ENCODE results near the gene C11orf52. TPM values are rescaled to one million over a fixed set of nuclear protein-coding genes. Genes with fewer than 3 reads are reported as not detected.
A peak's percentile ranks its signal among the peaks of the same experiment; 100 is the strongest.

The C11orf52 gene
- total and polyA plus RNA-seq, 2 donors (not counting 1 experiment from before 2014, with no cell fraction given) = not detected

DNA sequence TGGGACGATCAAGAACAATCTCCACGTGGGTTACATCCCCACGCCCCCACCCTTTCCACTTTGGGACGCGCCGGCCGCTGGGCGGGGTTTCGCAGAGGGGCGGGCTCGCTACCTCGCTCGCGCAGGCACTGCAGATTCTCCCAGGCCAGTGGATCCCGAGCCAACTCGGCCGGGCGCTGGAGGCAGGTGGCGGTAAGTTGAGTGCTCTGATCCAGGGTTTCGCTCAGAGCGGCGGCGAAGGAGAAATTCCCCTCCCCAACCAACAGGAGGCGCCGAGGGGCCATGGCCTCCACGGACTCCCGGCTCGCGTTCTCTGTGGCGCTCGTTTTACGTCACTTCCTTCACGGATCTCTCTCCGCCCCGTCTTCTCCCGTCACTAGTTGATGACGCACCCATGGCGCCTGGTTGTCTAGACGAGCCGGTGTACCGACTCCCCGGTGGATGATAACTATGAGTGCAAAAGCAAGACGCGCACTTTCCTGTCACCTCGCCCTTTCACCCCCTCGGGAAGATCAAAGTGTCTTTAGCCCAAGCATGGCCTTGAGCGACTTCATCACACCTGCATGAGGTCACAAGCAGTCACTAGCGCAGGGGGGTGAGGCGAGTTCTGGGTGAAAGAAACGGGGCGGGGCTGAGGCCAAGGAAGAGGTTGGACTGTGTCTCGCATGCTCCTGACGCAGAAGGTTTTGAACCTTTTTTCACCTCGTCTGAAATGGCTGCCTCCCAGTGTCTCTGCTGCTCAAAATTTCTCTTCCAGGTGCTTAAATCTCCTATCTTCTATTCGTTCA lies 39.7 kb upstream of the C11orf52 start, which contains the start of the genes CFAP68 and FDXACB1:
Gene CFAP68, plus strand, starts transcription at position 693 of the 788 bp plus-strand sequence. Its CDS starts 20 bp downstream, at position 713.
Gene FDXACB1, minus strand, starts transcription at position 317 of the 788 bp plus-strand sequence. Its CDS starts 33 bp downstream, at position 284.
- Histone ChIP-seq H3K79me2 (ENCODE audit: control insufficient read depth, insufficient read depth, low read length) (no peaks in the 10 kb centered on the region), H3K27ac (ENCODE audit: low read length in 2 of 2) (peak within 1 kb of the TSS; percentile 88 to 97), H3K4me1 (ENCODE audit: control insufficient read depth in 2 of 2, insufficient read depth in 2 of 2, low read length in 2 of 2) (peaks cover 12 to 14% of the 10 kb centered on the region in 2 donors), H3K9ac (ENCODE audit: low read length) (peak within 1 kb of the TSS; percentile 80), H4K20me1 (ENCODE audit: control insufficient read depth, insufficient read depth, low read length, poor library complexity, severe bottlenecking) (no peaks in the 10 kb centered on the region), H3K4me2 (replicated peaks; ENCODE audit: low read depth, low read length, poor library complexity, severe bottlenecking) (peak within 1 kb of the TSS; percentile 81), H3K27me3 (replicated peaks in 1 of 4; ENCODE audit: control extremely low read depth in 1 of 4, control insufficient read depth in 3 of 4, insufficient read depth in 4 of 4, low read length in 3 of 4) (no peaks in the 10 kb centered on the region), H3K36me3 (replicated peaks in 1 of 2; ENCODE audit: control extremely low read depth in 1 of 2, control insufficient read depth in 1 of 2, extremely low read depth in 1 of 2, insufficient read depth in 2 of 2, low read length in 1 of 2) (peaks cover 2 to 4% of the 10 kb centered on the region in 2 experiments), H3K4me3 (ENCODE audit: control extremely low read depth in 1 of 5, extremely low read depth in 1 of 5, insufficient read depth in 1 of 5, low read depth in 2 of 5, low read length in 4 of 5) (peak within 1 kb of the TSS; percentile 58 to 93 (median 75)), H2AFZ (ENCODE audit: insufficient read depth, low read depth, low read length, poor library complexity, severe bottlenecking) (peak within 1 kb of the TSS; percentile 82), H3K9me3 (ENCODE audit: control extremely low read depth in 1 of 3, control insufficient read depth in 2 of 3, insufficient read depth in 1 of 3, low read length in 2 of 3) (no peaks in the 10 kb centered on the region)
- H3K4me1 Mint-ChIP-seq = peaks cover 16% of the 10 kb centered on the region
- H3K9me3 Mint-ChIP-seq (ENCODE audit: insufficient read depth) = peaks cover 4% of the 10 kb centered on the region
- peak; percentile 99 for DNase-seq
- ChIA-PET CTCF (interaction anchor here (1.0 to 1.6 kb wide), 3 partner anchors 52 to 275 kb away, joined by 3 to 6 read pairs (median 3); no protein-coding TSS in a partner anchor), POLR2A (interaction anchor here (0.6 to 1.5 kb wide), 2 partner anchors 9 to 48 kb away, joined by 4 to 10 read pairs; no protein-coding TSS in a partner anchor)
- intact Hi-C loops (cut with micrococcal nuclease) = loop anchor here (1.0 to 5.0 kb wide), 11 partner anchors 8 to 1433 kb away; partner anchors contain the start of genes ALG9, DLAT, NKAPD1 and PIH1D2
- H3K4me3 Mint-ChIP-seq = peak within 1 kb of the TSS; percentile 94
- TF ChIP-seq CTCF (IDR thresholded peaks at IDR 0.05) = peak; percentile 99
- TF ChIP-seq EZH2 (IDR thresholded peaks at IDR 0.05; ENCODE audit: borderline replicate concordance, insufficient read depth, low read depth, low read length, poor library complexity, severe bottlenecking) = no peak
- H3K27ac Mint-ChIP-seq = peak within 1 kb of the TSS; percentile 98
- ATAC-seq (ENCODE audit: low read depth) = peak; percentile 90
- no peaks in the 10 kb centered on the region for H3K27me3 Mint-ChIP-seq
- WGBS (ENCODE audit: insufficient coverage) = 1% methylated on average over 48 of the region's 55 CpGs

Measured in B cell (primary cell).